ENCODE measurements around the gene ALG11.

DNA sequence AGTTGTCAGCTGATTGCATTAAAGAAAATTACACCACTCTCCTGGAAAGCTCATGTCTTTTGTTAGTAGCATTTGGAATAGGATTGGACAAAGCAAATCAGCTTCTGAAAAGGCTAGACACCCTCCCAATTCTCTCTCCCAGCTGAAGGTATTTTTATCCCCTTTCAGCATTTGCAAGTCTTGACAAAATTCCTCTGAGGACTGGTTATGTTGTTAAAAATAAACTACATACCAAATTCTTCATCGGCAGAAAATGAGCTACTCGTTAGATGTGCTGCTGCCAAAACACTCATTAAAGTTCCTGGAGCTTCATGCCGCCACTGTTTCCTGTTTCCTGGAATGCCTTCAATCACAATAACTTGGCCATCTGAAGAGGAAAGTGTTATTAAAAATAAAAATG is 49.4 kb downstream of the ALG11 start:
- TF ChIP-seq, protein P1, sequence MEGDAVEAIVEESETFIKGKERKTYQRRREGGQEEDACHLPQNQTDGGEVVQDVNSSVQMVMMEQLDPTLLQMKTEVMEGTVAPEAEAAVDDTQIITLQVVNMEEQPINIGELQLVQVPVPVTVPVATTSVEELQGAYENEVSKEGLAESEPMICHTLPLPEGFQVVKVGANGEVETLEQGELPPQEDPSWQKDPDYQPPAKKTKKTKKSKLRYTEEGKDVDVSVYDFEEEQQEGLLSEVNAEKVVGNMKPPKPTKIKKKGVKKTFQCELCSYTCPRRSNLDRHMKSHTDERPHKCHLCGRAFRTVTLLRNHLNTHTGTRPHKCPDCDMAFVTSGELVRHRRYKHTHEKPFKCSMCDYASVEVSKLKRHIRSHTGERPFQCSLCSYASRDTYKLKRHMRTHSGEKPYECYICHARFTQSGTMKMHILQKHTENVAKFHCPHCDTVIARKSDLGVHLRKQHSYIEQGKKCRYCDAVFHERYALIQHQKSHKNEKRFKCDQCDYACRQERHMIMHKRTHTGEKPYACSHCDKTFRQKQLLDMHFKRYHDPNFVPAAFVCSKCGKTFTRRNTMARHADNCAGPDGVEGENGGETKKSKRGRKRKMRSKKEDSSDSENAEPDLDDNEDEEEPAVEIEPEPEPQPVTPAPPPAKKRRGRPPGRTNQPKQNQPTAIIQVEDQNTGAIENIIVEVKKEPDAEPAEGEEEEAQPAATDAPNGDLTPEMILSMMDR (IDR thresholded peaks at IDR 0.05): no peak
- TF ChIP-seq POLR2A (IDR thresholded peaks at IDR 0.05): no peak
- no peak for TF ChIP-seq EP300 (IDR thresholded peaks at IDR 0.05)
- no peak for TF ChIP-seq POLR2AphosphoS5 (IDR thresholded peaks at IDR 0.05)

Data from suprapubic skin (tissue), 4 donors.